Calu3 (cell line): ENCODE measurements around the gene FCAMR. TPM values are rescaled to one million over a fixed set of nuclear protein-coding genes. Genes with fewer than 3 reads are reported as not detected.

Source experiments
- BruUV-seq: library from RNA; stranded (reverse); fragments of 400-500 nt; replicated peaks from 2 replicates; lab custom pipeline; 2021; lab: Mats Ljungman, UMichigan
- CTCF ChIA-PET: fragments of 300-600 bp; sonication (Branson Sonifier 250); formaldehyde crosslinking; loops from one replicate; lab custom pipeline; 2022; ENCODE audit warnings: antibody characterized with exemption; lab: Charles Lee
- DNase-seq: peaks from one replicate; pipeline ENCODE4 v3.0.0; 2022
- H3K27ac Mint-ChIP-seq: one replicate; pipeline ENCODE4 v1.8.0; 2022; ENCODE audit warnings: mixed read lengths; ENCODE audit not compliant: unreplicated experiment
- H3K27me3 Mint-ChIP-seq: one replicate; pipeline ENCODE4 v1.8.0; 2022; ENCODE audit warnings: mixed read lengths; ENCODE audit not compliant: unreplicated experiment
- H3K36me3 Mint-ChIP-seq: one replicate; pipeline ENCODE4 v1.8.0; 2022; ENCODE audit warnings: mild to moderate bottlenecking, moderate library complexity, mixed read lengths; ENCODE audit not compliant: insufficient read depth, unreplicated experiment
- H3K4me1 Mint-ChIP-seq: one replicate; pipeline ENCODE4 v1.8.0; 2022; ENCODE audit warnings: mild to moderate bottlenecking, low read depth, mixed read lengths; ENCODE audit not compliant: unreplicated experiment
- H3K4me3 Mint-ChIP-seq: one replicate; pipeline ENCODE4 v1.8.0; 2022; ENCODE audit warnings: mild to moderate bottlenecking, low read depth, moderate library complexity, mixed read lengths; ENCODE audit not compliant: unreplicated experiment
- H3K9me3 Mint-ChIP-seq: one replicate; pipeline ENCODE4 v1.8.0; 2022; ENCODE audit warnings: low read depth, mixed read lengths; ENCODE audit not compliant: unreplicated experiment
- intact Hi-C: fragments of 100-400 bp; cut with micrococcal nuclease; formaldehyde crosslinking; loops from one replicate; pipeline ENCODE4 v1.10.0; 2022; ENCODE audit not compliant: unreplicated experiment
- total RNA-seq: library from RNA; stranded (reverse); gene quantifications from 2 replicates; pipeline ENCODE4 v1.2.3, GENCODE V29; 2022
- TF ChIP-seq, protein P1 (sequence below): fragments of 200-600 bp; IDR thresholded peaks from one replicate; pipeline ENCODE4 v1.8.0; 2022; ENCODE audit warnings: antibody characterized with exemption; ENCODE audit not compliant: unreplicated experiment

Gene FCAMR
- total RNA-seq, 1 experiment from 2014 or later, result not detected

DNA sequence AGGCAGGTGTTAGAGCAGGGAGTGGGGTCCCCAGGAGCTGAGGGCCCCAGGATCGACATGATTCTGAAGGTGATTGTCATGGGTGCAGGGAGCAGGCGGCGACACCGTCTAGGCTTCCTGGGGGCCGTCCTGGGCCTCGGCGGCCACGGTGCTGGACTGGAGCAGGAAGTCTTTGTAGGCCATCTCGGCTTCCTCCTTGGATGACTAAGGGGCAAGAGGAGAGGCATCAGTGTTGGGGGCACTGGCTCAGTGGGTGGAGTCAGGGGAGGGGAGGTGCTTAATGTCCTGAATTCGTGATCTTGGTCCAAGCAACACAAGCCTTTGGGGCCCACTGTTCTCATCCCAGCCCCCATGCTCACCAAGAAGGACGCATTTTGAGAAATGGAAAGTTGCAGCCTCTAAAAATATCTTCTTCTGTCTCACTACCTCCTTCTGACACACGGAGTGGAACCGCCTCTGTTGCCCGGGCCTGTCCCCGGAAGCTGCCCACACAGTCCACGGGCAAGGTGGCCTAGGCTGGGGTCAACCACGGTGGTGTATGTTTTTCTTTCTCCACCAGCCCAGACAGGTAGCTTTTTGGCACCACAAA is 40.0 kb downstream of the FCAMR start:
- Mint-ChIP-seq H3K27me3 (no peaks in the 10 kb centered on the region), H3K9me3 (no peaks in the 10 kb centered on the region), H3K27ac (no peak overlapping the region), H3K4me1 (peaks cover 1% of the 10 kb centered on the region), H3K4me3 (no peak overlapping the region), H3K36me3 (peaks cover 6% of the 10 kb centered on the region)
- TF ChIP-seq, protein P1, sequence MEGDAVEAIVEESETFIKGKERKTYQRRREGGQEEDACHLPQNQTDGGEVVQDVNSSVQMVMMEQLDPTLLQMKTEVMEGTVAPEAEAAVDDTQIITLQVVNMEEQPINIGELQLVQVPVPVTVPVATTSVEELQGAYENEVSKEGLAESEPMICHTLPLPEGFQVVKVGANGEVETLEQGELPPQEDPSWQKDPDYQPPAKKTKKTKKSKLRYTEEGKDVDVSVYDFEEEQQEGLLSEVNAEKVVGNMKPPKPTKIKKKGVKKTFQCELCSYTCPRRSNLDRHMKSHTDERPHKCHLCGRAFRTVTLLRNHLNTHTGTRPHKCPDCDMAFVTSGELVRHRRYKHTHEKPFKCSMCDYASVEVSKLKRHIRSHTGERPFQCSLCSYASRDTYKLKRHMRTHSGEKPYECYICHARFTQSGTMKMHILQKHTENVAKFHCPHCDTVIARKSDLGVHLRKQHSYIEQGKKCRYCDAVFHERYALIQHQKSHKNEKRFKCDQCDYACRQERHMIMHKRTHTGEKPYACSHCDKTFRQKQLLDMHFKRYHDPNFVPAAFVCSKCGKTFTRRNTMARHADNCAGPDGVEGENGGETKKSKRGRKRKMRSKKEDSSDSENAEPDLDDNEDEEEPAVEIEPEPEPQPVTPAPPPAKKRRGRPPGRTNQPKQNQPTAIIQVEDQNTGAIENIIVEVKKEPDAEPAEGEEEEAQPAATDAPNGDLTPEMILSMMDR, result no peak
- no TSS peak for BruUV-seq
- no peak for DNase-seq
- intact Hi-C loops, result no loop called here
- CTCF ChIA-PET, result interaction anchor here (0.8 to 1.5 kb wide), 3 partner anchors 13 to 52 kb away, joined by 3 read pairs; no protein-coding TSS in a partner anchor

DNA sequence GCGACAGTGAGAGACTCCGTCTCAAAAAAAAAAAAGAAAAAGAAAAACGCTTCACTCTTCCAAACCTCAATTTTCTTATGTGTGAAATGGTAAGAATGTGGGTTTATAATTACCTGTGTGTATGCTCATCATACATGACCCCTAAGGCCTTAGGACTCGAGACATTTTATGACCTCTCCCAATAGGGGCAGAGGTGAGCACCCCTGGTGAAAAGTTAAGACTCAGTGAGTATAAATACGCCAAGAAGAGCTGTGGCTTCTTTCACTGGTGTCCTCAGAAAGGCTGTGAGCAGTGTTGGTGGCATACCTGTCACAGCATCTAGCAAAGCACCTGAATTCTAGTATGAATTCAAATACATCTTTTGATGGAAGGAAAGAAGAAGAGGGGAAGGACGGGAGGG is 40.7 kb downstream of the FCAMR start:
- no peaks in the 10 kb centered on the region for H3K27me3 Mint-ChIP-seq
- intact Hi-C loops, result no loop called here

GRCh38 chr1:206926286-206926685 is 44.0 kb downstream of the FCAMR start:
- BruUV-seq, result no TSS peak
- Mint-ChIP-seq H3K9me3 (no peaks in the 10 kb centered on the region), H3K27me3 (no peaks in the 10 kb centered on the region), H3K27ac (no peak overlapping the region), H3K36me3 (peaks cover 6% of the 10 kb centered on the region), H3K4me1 (no peaks in the 10 kb centered on the region), H3K4me3 (no peak overlapping the region)
- CTCF ChIA-PET, result interaction anchor here (0.6 to 1.5 kb wide), 3 partner anchors 43 to 395 kb away, joined by 3 to 7 read pairs (median 6); no protein-coding TSS in a partner anchor
- TF ChIP-seq, protein P1, result no peak
- intact Hi-C loops, result no loop called here
- DNase-seq, result no peak

More for the DNA sequence above, 40.7 kb downstream of the FCAMR start:
- DNase-seq, result no peak
- H3K36me3 Mint-ChIP-seq, result peaks cover 6% of the 10 kb centered on the region
- H3K4me3 Mint-ChIP-seq, result no peak overlapping the region
- H3K9me3 Mint-ChIP-seq, result no peaks in the 10 kb centered on the region
- TF ChIP-seq, protein P1, result no peak
- no peak overlapping the region for H3K27ac Mint-ChIP-seq
- no peaks in the 10 kb centered on the region for H3K4me1 Mint-ChIP-seq
- CTCF ChIA-PET, result interaction anchor here (1.3 kb wide), 1 partner anchor 53 kb away, joined by 3 read pairs; no protein-coding TSS in a partner anchor
- no TSS peak for BruUV-seq

- TF ChIP-seq, protein P1, result no peak
- Mint-ChIP-seq H3K4me3 (no peak overlapping the region), H3K36me3 (peaks cover 6% of the 10 kb centered on the region), H3K4me1 (no peaks in the 10 kb centered on the region), H3K27ac (no peak overlapping the region), H3K27me3 (no peaks in the 10 kb centered on the region), H3K9me3 (no peaks in the 10 kb centered on the region)
- BruUV-seq, result no TSS peak
- intact Hi-C loops, result no loop called here
- no peak for DNase-seq
- CTCF ChIA-PET, result no interaction called here
These were observed 45.0 kb downstream of the FCAMR start for GRCh38 chr1:206925106-206925736.
